ENCODE measurements around the gene NPR3.

The NPR3 gene, protein sequence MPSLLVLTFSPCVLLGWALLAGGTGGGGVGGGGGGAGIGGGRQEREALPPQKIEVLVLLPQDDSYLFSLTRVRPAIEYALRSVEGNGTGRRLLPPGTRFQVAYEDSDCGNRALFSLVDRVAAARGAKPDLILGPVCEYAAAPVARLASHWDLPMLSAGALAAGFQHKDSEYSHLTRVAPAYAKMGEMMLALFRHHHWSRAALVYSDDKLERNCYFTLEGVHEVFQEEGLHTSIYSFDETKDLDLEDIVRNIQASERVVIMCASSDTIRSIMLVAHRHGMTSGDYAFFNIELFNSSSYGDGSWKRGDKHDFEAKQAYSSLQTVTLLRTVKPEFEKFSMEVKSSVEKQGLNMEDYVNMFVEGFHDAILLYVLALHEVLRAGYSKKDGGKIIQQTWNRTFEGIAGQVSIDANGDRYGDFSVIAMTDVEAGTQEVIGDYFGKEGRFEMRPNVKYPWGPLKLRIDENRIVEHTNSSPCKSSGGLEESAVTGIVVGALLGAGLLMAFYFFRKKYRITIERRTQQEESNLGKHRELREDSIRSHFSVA

DNA sequence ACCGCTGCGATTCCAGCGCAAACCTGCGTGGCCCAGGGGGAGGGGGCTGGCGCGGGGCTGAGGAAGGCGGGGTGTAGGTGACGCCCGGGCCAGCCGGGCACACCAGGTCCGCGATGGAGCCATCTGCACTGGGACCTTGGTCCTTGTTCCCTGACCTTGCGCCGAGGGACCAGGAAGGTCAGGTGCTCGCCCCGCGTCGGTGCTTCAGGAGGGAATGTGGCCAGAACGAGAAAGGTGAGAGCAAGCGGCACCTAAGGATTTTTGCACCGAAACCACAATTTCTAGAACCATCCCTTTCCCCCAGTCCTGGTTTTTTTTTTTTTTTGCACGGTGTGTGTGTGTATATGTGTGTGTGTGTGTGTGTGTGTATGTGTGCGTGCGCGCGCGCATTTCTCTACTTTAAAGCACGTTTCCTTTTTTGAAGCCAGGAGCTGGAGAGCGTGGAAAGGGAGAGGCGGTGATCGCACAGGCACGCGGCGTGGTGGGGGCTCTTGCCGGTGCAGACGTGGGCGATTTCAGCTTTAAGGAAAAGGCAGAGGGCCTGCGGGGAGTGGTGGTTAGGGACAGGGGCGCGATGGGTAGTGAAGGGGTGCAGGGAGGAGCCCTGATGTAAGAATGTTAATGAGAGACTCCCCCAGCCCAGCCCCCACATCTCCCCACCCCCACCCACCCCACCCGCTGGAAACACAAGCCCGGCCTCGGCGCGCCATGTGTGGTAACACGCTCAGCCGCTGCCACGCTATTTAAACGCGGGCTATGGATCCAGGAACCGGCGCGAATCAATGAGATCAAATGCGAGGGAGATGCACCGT is at the start of gene NPR3:
TSS of gene NPR3 (plus strand) at position 772 of the 812 bp plus-strand sequence. CDS start 456 bp downstream, outside the sequence.
- DNase-seq: peak; percentile 23

GRCh38 chr5:32664523-32664922 is 46.6 kb upstream of the NPR3 start:
- no peak for DNase-seq

- DNase-seq: no peak
Observed at GRCh38 chr5:32668552-32668951, 42.6 kb upstream of the NPR3 start.

DNA sequence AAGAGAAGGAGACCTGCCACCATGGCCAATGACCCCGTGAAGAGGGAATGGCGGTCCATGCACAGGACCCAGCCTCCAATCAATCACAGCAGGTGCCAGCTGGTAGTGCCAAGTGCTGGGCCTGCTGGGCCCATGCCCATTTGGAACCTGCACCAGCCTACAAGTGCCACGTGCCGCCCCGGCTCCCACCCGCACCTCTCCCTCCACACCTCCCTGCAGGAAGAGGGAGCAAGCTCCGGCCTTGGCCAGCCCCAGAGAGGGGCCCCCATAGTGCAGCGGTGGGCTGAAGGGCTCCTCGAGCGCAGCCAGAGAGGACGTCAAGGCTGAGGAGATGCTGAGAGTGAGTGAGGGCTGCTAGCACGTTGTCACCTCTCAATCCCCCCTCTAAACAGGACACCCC is 37.8 kb upstream of the NPR3 start:
- no peak for DNase-seq

- DNase-seq: no peak
Observed at GRCh38 chr5:32677023-32677422, 34.1 kb upstream of the NPR3 start.

GRCh38 chr5:32678472-32678871 is 32.6 kb upstream of the NPR3 start:
- no peak for DNase-seq

DNA sequence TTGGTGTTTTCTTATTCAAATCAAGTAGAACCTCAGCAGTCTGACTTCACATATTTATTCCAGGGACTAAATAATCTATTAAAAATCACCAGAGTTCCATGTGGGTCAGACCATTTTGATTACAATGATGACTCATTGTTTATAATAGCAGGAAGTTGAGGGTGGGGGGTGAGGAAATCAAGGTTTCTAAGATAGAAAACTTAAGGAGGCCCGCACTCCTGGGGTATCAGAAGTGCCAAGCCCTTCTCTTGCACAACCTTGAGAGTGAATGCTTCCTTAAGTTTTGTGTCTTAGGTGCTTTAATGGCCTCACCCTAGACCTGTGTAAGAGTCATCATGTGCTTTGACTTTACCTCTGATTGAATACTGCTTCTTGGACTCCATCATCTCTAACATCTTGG is 31.9 kb upstream of the NPR3 start:
- no peak for DNase-seq

GRCh38 chr5:32680183-32680582 is 30.9 kb upstream of the NPR3 start:
- DNase-seq: no peak

DNA sequence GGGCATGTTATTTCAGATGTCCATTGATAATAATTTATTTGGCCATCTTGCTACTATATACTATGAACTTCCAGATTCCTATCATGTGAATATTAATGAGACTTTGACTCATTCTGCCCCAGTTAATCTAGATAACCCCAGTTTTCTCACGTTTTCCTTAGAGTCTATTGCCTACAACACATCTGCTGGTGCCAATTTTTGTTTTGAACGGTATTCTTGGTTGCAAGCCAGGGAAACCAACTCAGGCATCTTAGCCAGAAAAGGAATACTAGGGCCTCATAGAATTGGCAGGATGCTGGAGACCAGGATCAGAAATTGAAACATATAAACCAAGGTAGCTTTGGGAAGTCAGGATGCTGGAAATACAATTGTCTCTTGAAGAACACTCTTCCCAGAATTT is 28.0 kb upstream of the NPR3 start:
- DNase-seq: no peak

DNA sequence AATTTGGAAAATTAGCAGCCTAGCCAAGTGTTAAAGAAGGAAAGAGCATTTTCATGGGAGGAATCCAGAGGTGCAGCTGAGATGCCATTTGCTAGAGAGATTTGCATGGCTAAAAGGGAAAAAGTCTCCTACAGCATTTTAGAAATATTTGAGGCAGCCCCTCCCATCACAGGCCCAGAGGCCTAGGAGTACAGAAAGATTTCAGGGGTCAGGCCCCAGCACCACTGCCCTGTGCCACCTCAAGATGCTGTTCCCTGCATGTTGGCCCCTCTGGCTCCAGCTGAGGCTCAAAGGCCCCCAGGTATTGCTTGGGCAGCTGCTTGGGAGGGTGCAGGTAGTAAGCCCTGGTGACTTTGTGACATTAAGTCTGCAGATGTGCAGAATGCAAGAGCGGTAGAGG is 26.9 kb upstream of the NPR3 start:
- DNase-seq: no peak

GRCh38 chr5:32686799-32687498 is 24.2 kb upstream of the NPR3 start:
- peak; percentile 65 for DNase-seq

GRCh38 chr5:32687499-32687831 is 23.7 kb upstream of the NPR3 start:
- no peak for DNase-seq

DNA sequence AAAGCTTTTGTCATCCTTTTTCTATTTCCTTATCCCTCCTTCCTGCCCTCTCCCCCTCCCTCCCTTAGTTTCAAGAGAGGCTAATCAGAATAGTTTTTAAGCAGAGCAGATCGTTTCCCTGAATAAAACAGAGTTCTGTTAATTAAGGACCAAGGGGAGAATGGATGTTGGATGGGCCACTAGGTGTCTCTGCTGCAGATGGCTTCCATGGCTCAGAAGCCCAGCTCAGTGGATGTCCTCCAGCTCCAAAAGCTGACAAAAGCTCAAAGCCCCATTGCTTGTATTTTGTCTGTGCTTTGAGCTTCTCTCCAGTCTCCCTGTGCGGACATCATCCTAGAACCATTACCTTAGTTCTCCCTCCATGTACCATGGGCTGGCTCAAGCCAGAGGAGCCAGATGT is 21.0 kb upstream of the NPR3 start:
- no peak for DNase-seq

- DNase-seq: no peak
Observed at GRCh38 chr5:32690666-32691065, 20.5 kb upstream of the NPR3 start.

GRCh38 chr5:32692036-32692746 is 18.9 kb upstream of the NPR3 start:
- no peak for DNase-seq

GRCh38 chr5:32703957-32704356 is 7.2 kb upstream of the NPR3 start:
- no peak for DNase-seq

GRCh38 chr5:32707418-32707997 is 3.6 kb upstream of the NPR3 start:
- peak; percentile 45 for DNase-seq

DNA sequence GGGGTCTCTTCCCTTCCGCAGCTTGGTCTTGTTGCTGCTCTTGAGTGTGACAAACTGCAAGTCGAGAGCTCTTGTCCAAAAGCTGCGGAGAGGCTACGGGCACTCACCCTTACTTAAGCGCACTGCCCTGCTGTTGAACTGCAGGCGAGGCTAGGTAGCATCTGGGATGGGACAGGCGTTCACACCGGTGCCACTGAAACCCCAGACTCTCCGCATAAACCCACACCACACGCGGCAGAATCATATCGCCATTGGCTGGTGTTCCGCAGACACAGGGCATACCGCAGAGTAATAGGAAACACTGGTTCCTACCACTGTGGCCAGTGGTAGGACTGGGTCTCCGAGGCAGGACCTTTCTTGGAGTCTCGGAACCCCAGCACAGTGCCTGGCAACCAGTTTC is 2.2 kb upstream of the NPR3 start:
- no peak for DNase-seq

DNA sequence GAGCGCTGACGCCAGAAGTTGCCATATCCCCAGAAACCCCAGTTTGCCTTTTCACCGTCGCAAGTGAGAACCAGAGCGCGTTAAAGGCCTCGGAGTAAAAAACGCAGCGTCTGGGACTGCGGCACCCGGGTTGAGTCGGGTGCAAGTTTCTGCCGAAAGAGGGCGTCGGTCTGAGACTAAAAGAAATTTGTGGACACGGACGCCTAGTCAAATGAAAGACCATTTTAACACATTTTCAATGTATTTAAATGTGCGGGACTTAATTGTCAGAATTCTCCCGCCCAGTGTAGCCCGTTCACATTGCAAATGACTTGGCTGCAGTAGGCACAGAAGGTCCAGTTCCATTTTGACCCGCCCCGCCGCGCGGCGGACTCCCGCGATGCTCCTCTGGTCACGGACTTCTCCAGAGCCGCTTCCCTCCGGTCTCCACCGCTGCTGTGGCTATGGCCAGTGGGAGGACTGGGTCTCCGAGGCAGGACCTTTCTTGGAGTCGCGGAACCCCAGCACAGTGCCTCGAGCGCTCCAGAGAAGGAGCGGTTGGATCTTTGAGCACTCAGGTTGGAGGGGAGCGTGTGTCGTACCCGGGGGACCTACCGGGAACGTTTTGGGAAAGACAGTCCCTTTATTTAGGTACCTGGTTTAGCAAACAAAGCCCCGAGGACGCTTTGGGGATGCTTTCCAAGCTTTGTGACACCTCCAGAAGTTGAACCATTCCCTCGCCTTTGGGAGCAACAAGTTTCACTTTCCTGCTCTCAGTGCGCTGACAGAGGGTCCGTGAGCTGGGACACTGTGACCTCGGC is 1.2 kb upstream of the NPR3 start:
- peak; percentile 74 for DNase-seq

- no peak for DNase-seq
Observed at GRCh38 chr5:32711362-32711680, 200 bp downstream of the NPR3 start.

GRCh38 chr5:32711681-32712480 is 760 bp downstream of the NPR3 start:
- peak; percentile 15 for DNase-seq

Measured in suppressor macrophage treated with lipopolysaccharide for 4 hours (primary cell).